Measurements from ENCODE around the gene PATZ1.

- no peak for TF ChIP-seq CTCF (IDR thresholded peaks at IDR 0.05; ENCODE audit: insufficient read depth, low read depth, low read length)
- TF ChIP-seq EZH2 (IDR thresholded peaks at IDR 0.05; ENCODE audit: insufficient read depth, low read length) = no peak
Measured at GRCh38 chr22:31367426-31367825, 21.3 kb upstream of the PATZ1 start.
